SJSA1 (cell line): ENCODE results near the gene SDF2L1. TPM values are rescaled to one million over a fixed set of nuclear protein-coding genes. Genes with fewer than 3 reads are reported as not detected.
"Not testable (repeated sequence)": the region's sequence is repeated elsewhere in the genome, so short reads cannot be mapped to it uniquely, and the experiment has no call there.

Source experiments
- DNase-seq, 2 experiments: peaks; one replicate each; pipeline ENCODE4 v3.0.0-alpha.2; 2015 to 2020; ENCODE audit warnings: low spot score in 2 of 2, low read depth in 1 of 2
- H3K27ac ChIP-seq: fragments of 250-450 bp; sonication (Bioruptor Pico); 2 replicates; pipeline ENCODE4 v1.5.1; 2020; ENCODE audit warnings: mild to moderate bottlenecking, moderate library complexity
- H3K27me3 ChIP-seq: fragments of 250-450 bp; sonication (Bioruptor Pico); replicated peaks from 2 replicates; pipeline ENCODE4 v1.5.1; 2020; ENCODE audit warnings: mild to moderate bottlenecking, moderate library complexity
- H3K36me3 ChIP-seq: fragments of 250-450 bp; sonication (Bioruptor Pico); 2 replicates; pipeline ENCODE4 v1.5.1; 2020; ENCODE audit warnings: mild to moderate bottlenecking
- H3K4me1 ChIP-seq: fragments of 250-450 bp; sonication (Bioruptor Pico); replicated peaks from 2 replicates; pipeline ENCODE4 v1.6.1; 2021; ENCODE audit warnings: mild to moderate bottlenecking
- H3K4me3 ChIP-seq: fragments of 250-450 bp; sonication (Bioruptor Pico); 2 replicates; pipeline ENCODE4 v1.5.1; 2020; ENCODE audit warnings: mild to moderate bottlenecking
- H3K9me3 ChIP-seq: fragments of 250-450 bp; sonication (Bioruptor Pico); replicated peaks from 2 replicates; pipeline ENCODE4 v1.5.1; 2020; ENCODE audit warnings: mild to moderate bottlenecking
- total RNA-seq: library from RNA; depleted of rRNA; stranded (reverse); fragments of >200 nt; shearing (Covaris generic); gene quantifications from 2 replicates; pipeline ENCODE4 v1.2.3, GENCODE V29; 2014

Gene SDF2L1
- total RNA-seq, 1 experiment from 2014 or later: 64.3 TPM

GRCh38 chr22:21674638-21675245 lies 32.6 kb downstream of the SDF2L1 start:
- no peaks in the 10 kb centered on the region for H3K27me3 ChIP-seq
- no peak for DNase-seq
- peaks cover 60% of the 10 kb centered on the region for H3K36me3 ChIP-seq
- H3K4me1 ChIP-seq: no peaks in the 10 kb centered on the region
- H3K9me3 ChIP-seq: no peaks in the 10 kb centered on the region
- H3K27ac ChIP-seq: no peak overlapping the region
- H3K4me3 ChIP-seq: no peak overlapping the region

- Histone ChIP-seq H3K27me3 (no peaks in the 10 kb centered on the region), H3K27ac (no peak overlapping the region)
- no peak for DNase-seq
These were observed 35.7 kb downstream of the SDF2L1 start for GRCh38 chr22:21677606-21678443.

GRCh38 chr22:21678842-21679241 lies 36.7 kb downstream of the SDF2L1 start:
- H3K36me3 ChIP-seq: peaks cover 44% of the 10 kb centered on the region
- not testable (repeated sequence) for H3K4me1 ChIP-seq, H3K27ac ChIP-seq, H3K27me3 ChIP-seq, H3K4me3 ChIP-seq, H3K9me3 ChIP-seq, DNase-seq

More at GRCh38 chr22:21677606-21678443, 35.7 kb downstream of the SDF2L1 start:
- Histone ChIP-seq H3K9me3 (no peaks in the 10 kb centered on the region), H3K4me3 (no peak overlapping the region), H3K36me3 (peaks cover 49% of the 10 kb centered on the region), H3K4me1 (no peaks in the 10 kb centered on the region)

- no peaks in the 10 kb centered on the region for H3K27me3 ChIP-seq
- peaks cover 38% of the 10 kb centered on the region for H3K36me3 ChIP-seq
- H3K27ac ChIP-seq: no peak overlapping the region
- DNase-seq: no peak
- no peaks in the 10 kb centered on the region for H3K4me1 ChIP-seq
- H3K4me3 ChIP-seq: no peak overlapping the region
- no peaks in the 10 kb centered on the region for H3K9me3 ChIP-seq
These were observed 37.3 kb downstream of the SDF2L1 start for GRCh38 chr22:21679383-21679782.

- no peak overlapping the region for H3K4me3 ChIP-seq
- H3K9me3 ChIP-seq: no peaks in the 10 kb centered on the region
- H3K4me1 ChIP-seq: no peaks in the 10 kb centered on the region
- H3K36me3 ChIP-seq: peaks cover 40% of the 10 kb centered on the region
- no peak for DNase-seq
- no peaks in the 10 kb centered on the region for H3K27me3 ChIP-seq
- no peak overlapping the region for H3K27ac ChIP-seq
These were observed 38.9 kb downstream of the SDF2L1 start for GRCh38 chr22:21680830-21681565.

GRCh38 chr22:21681566-21682370 lies 39.7 kb downstream of the SDF2L1 start:
- Histone ChIP-seq H3K4me1 (no peaks in the 10 kb centered on the region), H3K4me3 (no peak overlapping the region), H3K27me3 (no peaks in the 10 kb centered on the region), H3K9me3 (no peaks in the 10 kb centered on the region), H3K27ac (no peak overlapping the region), H3K36me3 (peaks cover 47% of the 10 kb centered on the region)
- no peak for DNase-seq

- Histone ChIP-seq H3K27me3 (no peaks in the 10 kb centered on the region), H3K4me1 (no peaks in the 10 kb centered on the region), H3K4me3 (no peak overlapping the region), H3K9me3 (no peaks in the 10 kb centered on the region), H3K27ac (no peak overlapping the region), H3K36me3 (peaks cover 51% of the 10 kb centered on the region)
- DNase-seq: no peak
These were observed 40.5 kb downstream of the SDF2L1 start for GRCh38 chr22:21682385-21683175.

GRCh38 chr22:21683401-21683811 lies 41.3 kb downstream of the SDF2L1 start:
- Histone ChIP-seq H3K27ac (no peak overlapping the region), H3K4me3 (no peak overlapping the region), H3K27me3 (no peaks in the 10 kb centered on the region), H3K4me1 (no peaks in the 10 kb centered on the region), H3K36me3 (peaks cover 58% of the 10 kb centered on the region), H3K9me3 (no peaks in the 10 kb centered on the region)
- no peak for DNase-seq

GRCh38 chr22:21684492-21685163 lies 42.5 kb downstream of the SDF2L1 start:
- Histone ChIP-seq H3K9me3 (no peaks in the 10 kb centered on the region), H3K4me1 (no peaks in the 10 kb centered on the region), H3K27ac (no peak overlapping the region), H3K27me3 (no peaks in the 10 kb centered on the region), H3K4me3 (no peak overlapping the region), H3K36me3 (peaks cover 61% of the 10 kb centered on the region)
- DNase-seq: no peak

- no peaks in the 10 kb centered on the region for H3K4me1 ChIP-seq
These were observed 43.0 kb downstream of the SDF2L1 start for GRCh38 chr22:21685164-21685513.

GRCh38 chr22:21686193-21686608 lies 44.1 kb downstream of the SDF2L1 start:
- Histone ChIP-seq H3K9me3 (no peaks in the 10 kb centered on the region), H3K4me1 (no peaks in the 10 kb centered on the region), H3K4me3 (no peak overlapping the region), H3K36me3 (peaks cover 63% of the 10 kb centered on the region), H3K27me3 (no peaks in the 10 kb centered on the region), H3K27ac (no peak overlapping the region)
- DNase-seq: no peak

More at GRCh38 chr22:21685164-21685513, 43.0 kb downstream of the SDF2L1 start:
- Histone ChIP-seq H3K36me3 (peaks cover 64% of the 10 kb centered on the region), H3K27ac (no peak overlapping the region), H3K9me3 (no peaks in the 10 kb centered on the region), H3K27me3 (no peaks in the 10 kb centered on the region), H3K4me3 (no peak overlapping the region)
- DNase-seq: no peak

- Histone ChIP-seq H3K4me1 (no peaks in the 10 kb centered on the region), H3K9me3 (no peaks in the 10 kb centered on the region), H3K27ac (no peak overlapping the region), H3K4me3 (no peak overlapping the region), H3K27me3 (no peaks in the 10 kb centered on the region), H3K36me3 (peaks cover 63% of the 10 kb centered on the region)
- DNase-seq: no peak
These were observed 44.7 kb downstream of the SDF2L1 start for GRCh38 chr22:21686634-21687393.
